Tibial nerve (tissue), 3 donors: ENCODE results near the gene STAT5B.

Source experiments
- CTCF ChIP-seq, 5 experiments: fragments of 200-600 bp in 3 of 5; fragments of 450-650 bp in 2 of 5; sonication (generic) in 3 of 5; IDR thresholded peaks; one replicate each; pipeline ENCODE4 v1.5.1; 2016 to 2019; ENCODE audit warnings: antibody characterized with exemption in 5 of 5, mild to moderate bottlenecking in 3 of 5, moderate library complexity in 2 of 5
- POLR2A ChIP-seq, 2 donors: fragments of 450-650 bp; IDR thresholded peaks; one replicate each; pipeline ENCODE4 v1.6.1; 2017; ENCODE audit warnings: antibody characterized with exemption in 2 of 2, mild to moderate bottlenecking in 2 of 2, moderate library complexity in 2 of 2

- no peak for TF ChIP-seq CTCF (IDR thresholded peaks at IDR 0.05)
- TF ChIP-seq POLR2A (IDR thresholded peaks at IDR 0.05) = no peak
These were observed 28.2 kb upstream of the STAT5B start for GRCh38 chr17:42304187-42305030.
